GM19467 (cell line): ENCODE measurements around the gene KRT77.
"Not testable (repeated sequence)": the region's sequence is repeated elsewhere in the genome, so short reads cannot be mapped to it uniquely, and the experiment has no call there.

ENCODE experiments used
- ATAC-seq: cut with Tn5 transposase; IDR thresholded peaks from one replicate; pipeline ENCODE4 v1.9.1; 2021; ENCODE audit warnings: mild to moderate bottlenecking, moderate library complexity; ENCODE audit not compliant: unreplicated experiment

KRT77 gene

DNA sequence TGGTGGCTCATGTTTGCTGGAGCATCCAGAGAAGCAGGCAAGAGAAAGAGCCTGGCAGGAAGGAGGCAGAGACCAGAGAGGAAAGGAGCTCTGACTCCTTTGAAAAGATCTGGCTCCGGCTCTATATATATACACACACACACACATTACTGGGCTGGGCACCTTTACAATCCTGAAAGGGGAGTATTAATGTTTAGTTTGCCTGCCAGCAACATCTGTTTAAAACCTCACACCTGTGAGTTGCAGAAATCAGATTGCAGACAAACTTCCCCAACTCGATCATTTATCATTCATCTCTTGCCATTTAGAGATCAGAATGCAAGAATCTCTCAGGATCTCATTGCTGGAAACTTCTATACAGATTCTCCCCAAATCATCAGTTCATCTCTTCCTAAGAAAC is at the start of gene KRT77:
TSS of gene KRT77 (minus strand) at position 101 of the 400 bp plus-strand sequence. CDS start at position 11, 90 bp downstream.
- ATAC-seq, result no peak

DNA sequence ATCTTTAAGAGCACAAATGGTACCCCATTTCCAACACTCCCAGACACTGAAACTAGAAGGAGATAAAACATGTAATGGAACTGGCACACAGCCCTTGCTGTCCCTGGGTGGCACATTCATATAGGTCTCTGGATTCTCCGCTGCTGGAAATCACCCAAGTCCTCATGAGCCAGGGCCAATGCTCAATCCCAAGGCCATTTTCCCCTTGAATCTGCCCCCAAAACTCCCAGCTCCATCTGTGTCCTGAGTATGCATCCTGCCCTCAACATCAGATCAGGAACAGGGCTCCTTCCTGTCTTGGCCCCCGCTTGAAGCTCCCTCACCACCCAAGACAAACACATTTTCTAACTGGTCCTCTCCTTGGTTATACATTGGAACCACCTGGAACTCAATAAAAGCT is 49.2 kb upstream of the KRT77 start:
- ATAC-seq, result no peak

DNA sequence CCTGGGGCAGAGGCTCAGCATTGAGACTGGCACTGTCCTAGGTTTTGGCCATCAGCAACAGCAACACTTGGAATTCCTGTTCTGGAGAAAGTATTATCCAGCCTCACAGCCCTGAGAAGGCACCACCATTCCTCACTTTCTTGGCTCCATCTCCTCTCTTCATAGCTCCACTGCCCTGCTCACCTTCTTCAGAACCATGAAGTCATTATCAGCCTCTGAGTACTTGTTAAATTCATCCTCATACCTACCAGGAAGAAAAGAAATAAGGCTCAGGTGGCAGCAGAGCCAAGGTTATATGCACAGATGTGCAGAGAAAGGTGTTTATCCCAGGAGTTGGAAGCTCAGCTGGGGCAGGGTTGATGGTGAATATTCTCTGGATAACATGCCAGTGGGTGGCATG is 48.5 kb upstream of the KRT77 start:
- ATAC-seq, result no peak

DNA sequence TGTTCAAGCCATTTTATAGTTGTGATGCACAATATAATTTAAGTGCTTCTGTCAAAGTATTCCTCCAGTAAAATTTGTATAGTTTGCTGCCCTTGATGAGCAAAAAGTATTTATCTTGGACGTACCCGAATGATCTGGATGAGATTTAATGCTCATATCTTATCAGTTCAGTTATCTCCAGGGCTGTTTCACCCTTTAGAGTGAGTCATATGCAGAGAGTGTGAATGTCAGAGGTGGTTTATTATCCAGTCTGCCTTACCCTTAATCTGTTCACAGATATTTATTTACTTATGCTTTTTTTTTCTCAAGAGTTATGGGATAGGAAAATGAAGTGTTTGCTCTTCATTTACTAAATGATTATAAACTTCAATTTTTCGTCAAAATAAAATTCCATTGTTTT is 47.2 kb upstream of the KRT77 start:
- not testable (repeated sequence) for ATAC-seq

DNA sequence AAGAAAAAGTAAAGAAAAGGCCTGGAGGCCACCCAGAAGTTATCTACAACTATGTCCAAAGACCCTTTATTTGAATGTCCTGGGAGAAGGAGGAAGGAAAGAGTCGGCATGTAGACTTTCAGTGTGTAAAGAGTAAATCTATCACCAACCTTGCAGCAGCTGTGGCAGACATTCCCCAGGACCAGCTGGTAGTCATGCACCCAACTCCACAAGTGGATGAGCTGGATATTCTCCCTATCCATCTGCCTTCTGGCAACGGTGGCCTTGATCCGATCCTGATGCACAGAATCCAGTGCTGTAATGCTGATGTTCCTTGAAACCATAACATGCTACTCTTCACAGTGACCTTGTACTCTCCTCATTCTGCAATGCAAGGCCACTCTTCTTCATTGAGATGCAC is 46.5 kb upstream of the KRT77 start:
- no peak for ATAC-seq

DNA sequence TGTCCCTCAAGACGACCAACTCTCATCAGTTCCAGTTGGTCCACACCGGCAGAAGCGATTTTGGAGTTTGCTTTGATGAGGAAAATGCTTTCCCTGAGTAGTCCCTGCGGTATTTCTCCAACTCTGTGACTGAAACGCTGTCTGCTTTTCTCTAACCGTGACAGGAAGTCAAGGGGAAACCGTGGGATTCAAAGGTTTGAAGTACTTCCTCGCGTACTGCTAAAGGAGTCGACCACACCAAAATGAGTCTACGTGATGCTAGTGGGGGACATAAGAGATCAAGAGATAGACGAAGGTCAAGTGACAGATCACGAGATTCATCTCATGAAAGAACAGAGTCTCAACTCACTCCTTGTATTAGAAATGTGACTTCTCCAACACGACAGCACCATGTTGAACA is 45.3 kb upstream of the KRT77 start:
- no peak for ATAC-seq

DNA sequence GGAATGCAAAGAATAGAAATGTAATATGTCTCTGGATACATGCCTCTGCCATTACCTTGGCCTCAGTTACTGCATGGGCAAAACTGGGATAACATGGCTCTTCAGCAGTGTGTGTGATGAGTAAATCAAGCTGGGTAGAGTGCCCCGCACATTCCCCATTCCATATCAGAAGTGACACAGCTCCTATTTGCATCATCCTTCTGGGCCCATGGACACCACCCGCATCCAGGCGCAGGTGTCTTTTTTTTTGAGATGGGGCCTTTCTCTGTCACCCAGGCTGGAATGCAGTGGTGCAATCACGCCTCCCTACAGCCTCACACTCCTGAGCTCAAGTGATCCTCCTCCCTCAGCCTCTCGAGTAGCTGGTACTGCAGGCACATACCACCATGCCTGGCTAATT is 42.2 kb upstream of the KRT77 start:
- no peak for ATAC-seq

DNA sequence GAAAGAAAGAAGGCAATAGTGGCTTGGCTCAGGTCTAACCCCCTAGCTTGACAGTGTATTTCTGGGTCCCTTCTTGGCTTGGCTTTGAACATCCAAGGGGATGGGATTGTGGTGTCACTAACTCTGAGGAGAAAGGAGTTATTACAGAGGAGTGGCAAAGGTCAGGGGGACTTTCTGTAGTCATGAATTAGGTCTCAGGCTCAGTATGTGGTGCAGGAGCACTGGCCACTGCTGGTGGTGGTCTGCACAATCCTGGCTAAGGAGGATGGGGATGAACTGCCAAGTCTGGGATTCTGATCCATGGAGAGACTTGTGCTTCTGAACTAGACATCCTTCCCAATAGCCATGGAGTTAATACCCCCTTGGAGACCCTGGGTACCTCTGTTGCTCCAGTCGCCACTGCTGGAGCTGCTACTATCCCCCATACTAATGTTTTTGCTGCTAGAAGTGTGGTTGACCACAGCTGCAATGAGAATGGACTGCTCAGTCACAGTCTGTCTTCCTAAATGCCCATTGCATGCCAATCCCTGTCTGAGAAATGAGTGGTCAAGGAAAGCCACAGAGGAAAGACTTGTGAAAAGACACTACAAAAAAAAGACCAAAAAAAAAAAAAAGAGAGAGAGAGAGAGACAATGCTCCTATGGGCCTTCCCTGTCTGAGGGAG is 41.3 kb upstream of the KRT77 start:
- ATAC-seq, result no peak

DNA sequence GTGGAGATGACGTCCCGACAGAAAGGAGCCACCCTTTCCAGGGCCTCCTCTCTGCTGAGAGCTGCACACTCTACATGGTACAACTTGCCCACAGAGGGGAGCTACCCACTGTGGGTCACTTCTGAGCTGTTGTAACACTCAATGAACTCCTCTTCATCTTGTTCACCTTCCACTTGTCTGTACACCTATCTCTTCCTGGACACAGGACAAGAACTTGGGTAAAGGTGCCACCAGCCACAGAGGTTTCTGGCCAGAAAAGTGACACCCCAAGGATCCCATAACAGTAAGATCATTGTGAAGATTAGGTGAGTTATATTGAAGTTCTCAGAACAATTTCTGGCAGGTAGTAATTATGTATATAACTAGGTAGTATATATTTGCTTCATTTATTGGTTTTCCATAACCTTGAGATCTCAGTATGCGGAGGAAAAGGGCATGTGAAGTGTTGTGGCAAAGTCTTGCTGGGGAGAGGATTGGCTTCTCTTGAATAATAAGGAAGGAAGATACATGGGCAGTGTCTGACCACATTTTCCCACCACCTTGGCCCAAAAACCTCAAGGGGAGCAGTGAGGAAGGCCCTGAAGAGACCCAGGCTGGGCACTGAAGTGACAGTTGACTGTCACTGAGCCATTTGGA is 39.6 kb upstream of the KRT77 start:
- no peak for ATAC-seq

DNA sequence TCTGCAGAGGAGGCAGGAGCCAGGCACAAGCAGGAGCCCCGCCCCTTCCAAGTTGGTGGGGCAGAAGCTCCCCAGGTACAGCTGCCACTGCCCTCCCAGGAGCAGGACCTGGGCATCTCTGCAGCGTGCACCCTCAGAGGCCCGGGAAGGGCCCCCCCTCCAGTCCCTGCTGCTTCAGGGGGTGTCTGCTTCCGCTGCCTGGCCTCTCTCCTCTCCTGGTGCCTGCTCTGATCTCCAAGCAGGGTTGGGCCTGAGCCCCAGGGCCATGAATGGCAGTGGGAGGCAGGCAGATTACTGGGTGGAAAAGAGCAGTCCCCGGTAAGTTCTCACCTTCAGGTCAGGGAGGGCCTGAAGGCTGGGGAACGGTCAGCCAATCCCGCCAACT is 38.9 kb upstream of the KRT77 start:
- ATAC-seq, result no peak

DNA sequence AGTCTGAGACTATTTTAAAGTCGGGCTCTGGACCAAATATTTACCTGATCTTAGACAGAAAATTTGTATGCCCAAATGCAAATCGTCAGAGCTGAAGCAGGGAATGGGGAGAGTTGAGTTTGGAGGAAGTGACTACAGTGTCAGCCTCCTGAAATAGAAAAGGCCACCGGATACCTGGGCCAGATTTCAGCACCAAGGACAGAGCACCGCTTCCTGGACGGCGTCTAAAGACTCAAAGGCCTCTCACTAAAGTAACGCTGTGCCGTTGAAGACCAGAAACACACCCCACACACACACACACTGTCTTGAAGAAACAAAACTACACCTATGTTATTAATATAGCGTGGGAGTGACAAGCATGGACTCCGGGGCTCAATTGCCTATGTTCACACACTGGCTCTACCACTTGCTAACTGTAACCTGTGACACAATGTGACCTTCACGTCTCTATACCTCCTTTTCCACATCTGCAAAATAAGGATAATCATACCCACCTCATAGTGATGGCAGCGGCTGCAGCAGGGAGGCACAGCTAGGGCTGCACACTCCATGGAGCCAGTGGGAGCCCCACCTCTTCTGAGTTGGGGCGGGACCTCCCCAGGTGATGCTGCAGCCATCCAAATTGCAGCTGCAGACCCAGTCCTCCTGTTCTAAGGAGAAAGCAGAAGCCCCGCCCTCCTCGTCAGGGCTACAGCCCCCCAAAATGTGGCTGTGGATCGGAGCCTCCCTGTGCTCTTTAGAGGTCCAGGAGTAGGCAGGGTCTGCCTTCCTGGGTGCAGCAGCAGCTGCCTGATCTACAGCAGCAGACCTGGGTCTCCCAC is 38.3 kb upstream of the KRT77 start:
- ATAC-seq, result no peak

DNA sequence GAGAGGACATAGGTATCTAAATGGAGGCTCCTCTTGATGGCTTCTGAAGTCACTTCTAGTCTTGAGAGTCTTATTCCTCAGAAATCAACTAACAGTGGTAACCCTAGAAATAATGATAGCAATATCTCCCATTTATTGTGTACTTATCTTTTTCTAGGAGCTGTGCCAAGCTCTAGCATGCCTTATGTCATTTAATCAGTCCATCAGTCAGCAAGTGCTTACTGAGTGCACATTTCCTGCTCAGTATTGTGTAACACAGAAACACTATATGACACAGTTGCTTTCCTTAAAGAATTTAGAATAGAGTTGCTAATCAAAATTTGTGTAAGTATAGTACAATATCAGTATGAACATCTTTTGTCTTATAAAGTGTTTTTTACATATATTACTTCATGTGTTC is 37.3 kb upstream of the KRT77 start:
- ATAC-seq, result no peak

DNA sequence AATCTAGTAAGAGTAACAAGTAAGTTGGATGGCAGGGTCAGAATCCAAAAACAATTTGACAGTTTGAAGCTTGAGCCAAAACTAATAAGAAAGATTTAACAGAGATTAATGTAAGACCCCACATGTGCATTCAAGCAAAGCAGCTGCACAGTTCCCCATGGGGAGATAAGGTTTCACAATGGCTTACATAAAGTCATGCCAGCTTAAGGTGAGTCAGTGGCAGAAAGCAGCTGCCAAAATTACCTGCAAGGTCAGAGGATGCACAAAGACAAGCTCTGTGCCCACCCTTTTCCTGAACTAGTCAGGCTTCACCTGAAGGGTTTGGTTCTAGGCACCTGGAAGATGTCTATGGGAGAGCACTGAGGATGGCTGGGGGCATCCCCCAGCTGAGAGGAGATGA is 36.6 kb upstream of the KRT77 start:
- ATAC-seq, result no peak

DNA sequence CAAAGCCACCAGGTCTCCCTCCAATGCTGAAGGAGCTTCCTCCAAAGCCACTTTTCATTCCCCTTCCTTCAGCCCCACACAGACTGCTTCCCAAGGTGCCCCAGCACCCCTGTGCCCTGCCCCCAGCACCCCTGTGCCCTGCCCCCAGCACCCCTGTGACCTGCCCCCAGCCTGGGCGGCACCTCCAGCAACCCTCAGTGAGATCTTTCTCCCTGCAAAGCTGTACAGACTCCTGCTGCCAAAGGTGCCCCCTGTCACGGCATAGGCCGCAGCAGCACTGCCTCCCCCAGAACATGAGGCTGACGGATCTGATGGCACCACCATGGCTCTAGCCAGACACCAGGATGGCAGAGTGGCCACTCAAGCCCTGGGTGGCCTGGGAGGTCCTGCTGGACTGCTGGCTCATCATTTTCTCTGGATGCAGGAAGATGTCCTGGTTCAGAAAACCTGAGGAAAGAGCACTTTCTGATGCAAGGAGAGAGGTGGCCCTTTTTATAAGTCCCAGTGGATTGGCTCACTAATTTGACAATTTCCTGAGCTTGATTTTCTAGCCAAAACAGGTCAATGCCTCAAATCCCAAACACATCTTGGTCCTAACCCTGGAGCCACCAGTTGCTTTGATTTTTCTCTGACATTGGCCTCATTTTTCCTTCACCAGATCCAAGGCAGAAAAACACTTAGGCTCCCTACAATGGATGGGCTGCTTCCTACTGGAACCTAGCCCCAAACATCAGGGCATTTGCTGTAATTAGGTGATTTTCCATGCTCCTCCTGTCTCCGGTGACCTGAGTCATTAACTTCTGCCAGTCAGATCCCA is 32.7 kb upstream of the KRT77 start:
- no peak for ATAC-seq

DNA sequence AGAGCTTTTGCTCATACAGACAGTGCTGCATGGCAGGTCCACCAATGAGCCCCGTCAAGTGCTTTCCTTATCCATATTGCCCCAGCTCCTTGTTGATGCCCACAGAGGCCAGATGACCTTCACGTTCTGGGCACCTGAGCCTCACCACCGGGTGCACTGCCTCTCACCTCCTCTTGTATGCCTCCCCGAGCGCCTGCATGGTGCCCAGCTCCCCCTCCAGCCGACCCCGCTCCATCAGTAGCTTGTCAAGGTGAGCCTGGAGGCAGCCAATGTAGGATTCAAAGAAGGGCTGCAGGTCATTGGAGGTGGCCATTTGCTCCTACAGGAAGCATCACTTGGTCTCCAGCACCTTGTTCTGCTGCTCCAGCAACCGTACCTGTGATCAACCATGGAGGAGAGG is 31.8 kb upstream of the KRT77 start:
- ATAC-seq, result no peak

DNA sequence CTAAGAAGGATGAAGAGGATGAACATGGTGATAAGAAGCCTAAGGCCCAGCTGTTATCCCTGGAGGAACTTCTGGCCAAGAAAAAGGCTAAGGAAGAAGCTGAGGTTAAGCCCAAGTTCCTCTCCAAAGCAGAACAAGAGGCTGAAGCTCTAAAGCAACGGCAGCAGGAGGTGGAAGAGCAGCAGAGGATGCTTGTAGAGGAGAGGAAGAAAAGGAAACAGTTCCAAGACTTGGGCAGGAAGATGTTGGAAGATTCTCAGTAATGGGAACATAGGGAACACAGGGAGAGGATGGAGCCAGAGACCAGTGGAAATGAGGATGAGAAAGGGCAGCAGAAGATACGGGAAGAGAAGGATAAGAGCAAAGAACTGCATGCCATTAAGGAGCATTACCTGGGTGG is 27.5 kb upstream of the KRT77 start:
- no peak for ATAC-seq

DNA sequence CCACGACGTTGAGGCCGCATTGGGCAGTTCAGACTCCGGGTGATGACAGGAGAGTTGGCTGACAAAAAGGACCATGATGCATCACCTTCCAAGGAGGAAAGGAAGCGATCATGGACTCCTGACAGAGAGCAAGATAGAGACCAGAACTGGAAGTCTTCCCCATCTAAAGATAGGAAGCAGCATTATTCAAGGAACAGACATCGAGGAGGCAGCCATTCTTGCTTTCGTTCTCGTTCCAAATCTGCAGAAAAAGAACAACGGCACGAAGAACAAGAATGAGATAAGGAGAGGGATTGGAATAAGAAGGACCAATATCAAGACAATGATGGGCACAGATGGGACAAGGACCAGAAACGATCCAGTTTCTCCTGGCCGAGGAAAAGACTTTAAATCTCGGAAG is 27.1 kb upstream of the KRT77 start:
- ATAC-seq, result no peak

DNA sequence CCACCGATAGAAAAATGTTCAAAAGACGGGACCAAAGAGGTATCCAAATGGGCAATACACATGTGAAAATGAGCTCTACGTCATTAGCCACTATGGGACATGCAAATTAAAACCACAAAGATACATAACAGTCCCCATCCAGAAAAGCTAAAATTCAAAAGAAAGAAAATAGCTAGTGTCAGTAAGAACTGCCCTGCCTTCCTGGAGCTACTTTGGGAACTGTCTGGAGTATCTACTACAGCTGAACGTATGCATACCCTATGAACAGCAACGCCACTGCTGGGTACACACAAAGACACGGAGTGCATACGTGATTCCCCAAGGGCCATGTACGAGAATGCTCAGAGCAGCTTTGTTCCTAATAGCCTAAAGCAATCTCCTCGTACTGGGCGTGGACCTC is 25.8 kb upstream of the KRT77 start:
- no peak for ATAC-seq

DNA sequence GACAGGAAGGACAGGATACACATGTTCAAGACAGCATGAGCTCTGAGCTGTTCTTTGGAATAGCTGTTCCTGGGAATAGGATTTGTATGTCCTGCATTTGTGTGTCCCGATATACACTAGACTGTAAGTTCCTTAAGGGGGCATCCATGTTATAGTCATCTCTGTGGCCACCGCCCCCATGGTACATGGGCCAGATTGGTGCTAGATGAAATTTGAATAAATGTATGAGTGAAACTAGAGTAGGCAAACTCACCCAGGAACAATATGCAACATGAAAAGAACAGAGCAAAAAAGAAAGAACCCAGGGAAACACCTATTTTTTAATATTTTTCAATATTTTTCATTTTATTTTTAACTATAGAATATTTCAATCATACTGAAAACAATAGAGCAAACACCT is 25.1 kb upstream of the KRT77 start:
- ATAC-seq, result no peak

DNA sequence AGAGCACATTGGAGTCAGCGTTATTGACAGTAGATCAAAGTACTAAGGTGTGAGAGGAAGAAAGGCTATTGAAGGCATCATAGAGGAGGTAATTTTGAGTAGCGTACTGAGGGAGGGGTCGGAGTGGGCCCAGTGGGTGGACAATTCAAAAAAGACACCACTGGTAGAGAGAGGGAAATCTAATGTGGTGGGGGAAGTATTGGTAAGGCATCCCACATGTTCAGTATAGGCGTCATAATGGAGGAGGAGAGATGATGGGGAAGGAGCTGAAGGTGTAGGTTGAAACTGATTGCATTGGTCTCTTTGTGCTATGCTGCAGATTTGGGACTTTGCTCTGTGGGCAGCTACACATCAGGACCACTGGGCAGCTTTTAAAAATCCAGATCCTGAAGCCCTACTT is 23.7 kb upstream of the KRT77 start:
- ATAC-seq, result no peak

DNA sequence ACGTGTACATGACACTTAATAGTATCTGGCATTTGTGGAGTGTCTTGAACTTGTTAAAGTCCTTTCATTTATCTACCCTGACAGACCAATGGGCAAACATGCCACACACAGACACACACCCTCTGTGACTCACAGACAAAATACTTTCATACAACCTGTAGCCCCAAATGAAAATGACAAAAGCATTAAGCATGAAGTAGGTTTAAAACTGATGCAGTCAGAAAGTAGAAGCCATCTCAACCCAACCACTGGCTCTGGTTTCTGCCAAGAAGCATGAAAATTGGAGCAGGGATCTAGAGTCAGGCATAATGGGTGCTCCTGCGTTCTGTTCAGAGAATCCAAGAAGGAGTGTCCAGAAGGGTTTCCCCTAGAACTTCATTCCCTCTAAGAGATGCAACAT is 23.1 kb upstream of the KRT77 start:
- ATAC-seq, result no peak
